HG03342 (cell line): ENCODE results near the gene PPP2R3B.
"Not testable (repeated sequence)": the region's sequence is repeated elsewhere in the genome, so short reads cannot be mapped to it uniquely, and the experiment has no call there.

Experiments used
- ATAC-seq: cut with Tn5 transposase; IDR thresholded peaks from one replicate; pipeline ENCODE4 v1.9.1; 2021; ENCODE audit warnings: mild to moderate bottlenecking, moderate library complexity; ENCODE audit not compliant: unreplicated experiment

Gene PPP2R3B

DNA sequence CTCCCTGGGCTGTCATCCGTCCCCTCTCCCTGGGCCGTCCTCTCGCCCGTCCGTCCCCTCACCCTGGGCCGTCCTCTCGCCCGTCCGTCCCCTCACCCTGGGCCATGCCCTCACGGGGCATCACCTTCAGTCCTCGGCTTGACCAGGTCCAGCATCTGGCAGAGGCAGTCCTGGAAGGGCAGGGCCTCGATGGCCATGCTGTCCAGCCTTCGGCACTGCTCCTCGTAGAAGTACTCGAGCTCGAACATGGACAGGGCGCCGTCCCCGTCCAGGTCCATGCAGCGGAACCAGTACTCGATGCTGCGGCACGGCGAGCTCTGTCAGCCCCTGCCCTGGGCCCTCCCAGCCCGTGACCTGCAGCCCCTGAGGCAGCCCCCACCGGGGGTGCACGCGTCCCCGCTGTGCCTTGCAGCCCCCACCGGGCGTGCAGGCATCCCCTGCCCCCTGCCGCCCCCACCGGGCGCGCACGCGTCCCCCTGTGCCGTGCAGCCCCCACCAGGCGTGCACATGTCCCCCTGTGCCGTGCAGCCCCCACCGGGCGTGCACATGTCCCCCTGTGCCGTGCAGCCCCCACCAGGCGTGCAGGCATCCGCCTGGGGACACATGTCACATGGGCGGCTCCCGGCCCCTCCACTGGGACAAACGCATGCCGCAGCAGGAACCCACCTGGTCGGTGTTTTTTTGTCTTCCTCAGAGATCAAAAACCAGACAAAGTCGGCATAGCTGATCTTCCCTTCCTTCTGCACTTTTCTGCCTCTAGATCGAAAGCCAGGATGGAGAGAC is 45.9 kb downstream of the PPP2R3B start:
- no peak for ATAC-seq

DNA sequence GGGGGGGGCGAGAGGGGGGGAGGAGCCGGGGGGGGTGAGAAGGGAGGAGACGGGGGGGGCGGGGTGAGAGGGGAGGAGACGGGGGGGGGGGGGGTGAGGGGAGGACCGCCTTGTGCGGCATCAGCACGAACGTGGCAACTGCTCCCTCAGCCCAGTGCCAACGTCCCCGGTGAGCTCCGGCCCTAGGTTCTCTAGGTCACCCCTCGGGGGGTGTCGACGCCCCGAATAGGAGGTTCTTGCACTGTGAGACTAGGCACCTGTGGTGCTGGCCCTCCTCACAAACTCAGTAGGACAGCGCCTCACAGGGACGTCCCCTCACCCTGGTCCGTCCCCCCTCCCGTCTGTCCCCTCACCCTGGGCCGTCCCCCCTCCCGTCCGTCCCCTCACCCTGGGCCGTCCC is 46.6 kb downstream of the PPP2R3B start:
- ATAC-seq = no peak

DNA sequence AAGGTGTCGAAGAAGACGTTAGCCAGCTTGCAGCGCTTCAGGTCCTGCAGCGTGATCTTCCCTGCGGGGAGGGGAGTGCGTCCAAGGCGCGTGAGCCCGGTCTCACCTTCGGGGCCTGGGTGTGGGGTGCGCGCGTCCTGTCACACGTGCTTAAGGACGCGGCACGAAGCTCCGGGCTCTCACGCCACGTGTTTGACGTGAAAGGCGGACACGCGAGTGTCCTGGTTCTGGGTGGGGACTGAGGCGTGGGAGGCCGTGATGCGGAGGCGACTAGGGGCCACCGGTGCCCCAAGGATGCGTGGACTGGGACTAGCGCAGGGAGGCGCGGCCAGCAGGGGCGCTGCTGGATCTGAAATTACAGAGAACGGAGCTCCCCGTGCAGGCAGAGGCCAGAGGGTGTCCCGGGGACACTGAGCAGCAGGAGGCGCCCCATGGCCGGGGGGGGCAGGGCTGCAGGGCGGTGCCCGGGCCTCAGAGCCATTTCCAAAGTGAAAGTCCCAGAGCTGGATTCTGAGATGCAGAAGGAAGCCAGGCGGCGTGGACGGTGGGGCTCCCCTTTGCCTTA is 47.8 kb downstream of the PPP2R3B start:
- no peak for ATAC-seq

DNA sequence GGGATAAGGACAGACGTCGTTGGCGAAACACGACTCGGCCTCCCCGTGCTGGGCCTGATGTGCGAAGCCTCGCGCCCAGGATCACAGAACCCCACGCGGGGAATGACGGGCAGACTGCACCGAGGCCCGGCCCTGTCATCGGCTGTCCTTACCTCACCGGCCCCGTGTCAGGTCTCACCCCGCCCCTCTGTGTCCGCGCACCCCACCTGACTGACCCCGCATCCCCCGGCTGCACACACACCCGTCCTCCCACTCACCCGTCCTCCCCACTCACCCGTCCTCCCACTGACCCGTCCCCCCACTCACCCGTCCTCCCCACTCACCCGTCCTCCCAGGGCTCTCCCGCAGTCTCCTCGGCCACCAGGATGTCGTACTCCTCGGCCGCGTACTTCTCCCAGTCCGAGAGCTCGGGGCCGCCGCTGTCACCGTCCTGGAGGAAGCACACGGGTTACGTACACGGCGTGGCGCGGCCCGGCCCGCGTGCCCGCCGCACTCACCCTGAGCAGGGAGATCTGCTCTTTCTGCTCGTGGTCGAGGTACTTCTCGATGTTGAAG is 48.3 kb downstream of the PPP2R3B start:
- ATAC-seq = no peak

GRCh38 chrX:337331-337831 is 49.3 kb downstream of the PPP2R3B start:
- no peak for ATAC-seq

DNA sequence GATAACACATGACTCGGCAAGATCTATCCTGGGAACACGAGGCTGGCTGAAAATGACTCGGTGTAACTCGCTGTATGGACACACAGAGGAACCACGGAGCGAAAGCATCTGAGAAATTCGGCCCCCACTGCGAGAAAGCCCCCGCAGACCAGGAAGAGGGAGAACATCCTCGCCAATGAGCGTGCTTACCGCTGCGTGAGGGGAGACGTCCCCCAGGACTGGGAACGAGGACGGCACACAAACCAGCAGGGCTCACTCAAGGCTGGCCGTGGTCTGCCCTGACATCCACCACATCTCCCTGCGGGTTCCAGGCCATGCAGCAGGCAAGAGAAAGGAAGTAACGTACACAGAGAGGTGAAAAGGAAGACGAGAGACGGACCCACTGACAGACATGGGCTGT is 50.5 kb downstream of the PPP2R3B start:
- no peak for ATAC-seq

DNA sequence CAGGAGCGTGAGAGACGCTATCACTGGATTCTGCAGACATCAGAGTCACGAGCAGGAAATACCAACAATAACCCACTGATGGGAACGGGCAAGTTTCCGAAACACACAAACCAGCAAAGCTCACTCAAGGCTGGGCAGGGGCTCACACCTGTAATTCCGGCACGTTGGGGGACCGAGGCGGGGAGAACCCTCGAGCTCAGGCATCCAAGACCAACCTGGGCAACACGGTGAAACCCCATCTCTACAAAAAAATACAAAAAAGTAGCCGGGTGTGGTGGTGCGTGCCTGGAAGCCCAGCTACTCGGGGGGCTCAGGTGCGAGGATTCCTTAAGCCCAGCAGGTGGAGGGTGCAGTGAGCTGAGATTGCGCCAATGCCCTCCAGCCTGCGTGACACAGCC is 51.0 kb downstream of the PPP2R3B start:
- no peak for ATAC-seq

- ATAC-seq = no peak
Measured at GRCh38 chrX:334971-335757, 51.5 kb downstream of the PPP2R3B start.

- no peak for ATAC-seq
Measured at GRCh38 chrX:334331-334891, 52.3 kb downstream of the PPP2R3B start.

GRCh38 chrX:333611-334311 is 52.9 kb downstream of the PPP2R3B start:
- ATAC-seq = no peak

- ATAC-seq = no peak
Measured at GRCh38 chrX:332916-333610, 53.6 kb downstream of the PPP2R3B start.

DNA sequence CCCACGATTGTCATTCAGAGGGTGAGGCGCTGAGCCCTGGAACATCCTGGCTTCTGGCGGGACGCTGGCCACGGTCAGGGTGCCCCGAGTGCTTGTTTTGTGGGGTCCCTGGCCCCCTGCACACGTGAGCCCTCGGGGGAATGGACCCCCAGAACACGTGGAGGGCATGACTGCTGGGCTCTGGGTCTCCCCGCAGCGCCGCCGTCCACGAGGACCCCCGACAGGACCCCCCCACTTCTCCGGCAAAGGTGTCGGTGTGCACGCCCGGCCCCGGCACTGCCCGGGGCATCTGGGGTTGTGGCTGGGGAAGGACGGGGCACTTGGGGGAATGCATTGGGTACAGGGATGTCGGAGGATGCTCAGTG is 54.2 kb downstream of the PPP2R3B start:
- ATAC-seq = no peak

GRCh38 chrX:331825-332495 is 54.7 kb downstream of the PPP2R3B start:
- no peak for ATAC-seq

GRCh38 chrX:331151-331824 is 55.4 kb downstream of the PPP2R3B start:
- no peak for ATAC-seq

- ATAC-seq = no peak
Measured at GRCh38 chrX:330726-331150, 56.0 kb downstream of the PPP2R3B start.

DNA sequence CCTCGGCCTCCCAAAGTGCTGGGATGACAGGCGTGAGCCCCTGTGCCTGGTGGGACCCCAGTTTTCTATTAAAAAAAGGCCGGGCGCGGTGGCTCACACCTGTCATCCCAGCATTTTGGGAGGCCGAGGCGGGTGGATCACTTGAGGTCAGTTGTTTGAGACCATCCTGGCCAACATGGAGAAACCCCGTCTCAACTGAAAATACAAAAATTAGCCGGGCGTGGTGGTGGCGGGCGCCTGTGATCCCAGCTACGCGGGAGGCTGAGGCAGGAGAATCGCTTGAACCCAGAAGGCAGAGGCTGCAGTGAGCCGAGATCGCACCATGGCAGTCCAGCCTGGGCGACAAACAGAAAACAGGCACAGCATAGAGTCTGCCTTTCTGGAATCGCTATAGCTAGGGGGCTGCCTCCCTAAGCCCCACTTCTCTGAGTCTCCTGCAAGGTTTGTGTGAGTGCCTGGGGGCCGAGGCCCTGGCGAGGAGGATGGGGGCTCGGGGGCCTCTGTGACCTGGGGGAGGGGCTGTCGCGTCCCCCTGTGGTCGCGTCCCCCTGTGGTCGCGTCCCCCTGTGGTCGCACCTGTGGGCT is 56.5 kb downstream of the PPP2R3B start:
- ATAC-seq = not testable (repeated sequence)

- no peak for ATAC-seq
Measured at GRCh38 chrX:329291-329910, 57.3 kb downstream of the PPP2R3B start.

DNA sequence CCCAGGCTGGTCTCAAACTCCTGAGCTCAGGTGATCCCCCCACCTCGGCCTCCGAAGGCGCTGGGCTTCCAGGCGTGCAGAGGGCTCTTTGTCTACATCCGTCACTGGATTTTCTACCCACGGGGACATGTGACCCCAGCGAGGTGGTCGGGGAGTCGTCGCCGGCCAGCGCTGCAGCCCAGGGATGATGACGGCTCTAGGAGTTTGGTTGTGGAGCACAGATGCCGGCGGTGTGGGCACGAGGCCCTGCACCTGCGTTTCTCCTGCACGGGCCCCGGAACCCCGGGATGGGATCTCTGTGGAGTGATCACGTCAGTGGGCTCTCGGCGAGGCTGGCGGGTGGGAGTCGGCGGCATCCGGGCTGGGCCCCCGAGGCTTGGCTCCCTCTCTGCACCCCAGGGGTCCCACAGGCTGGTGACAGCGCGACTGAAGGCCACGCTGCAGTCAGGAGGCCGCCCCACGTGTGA is 59.0 kb downstream of the PPP2R3B start:
- ATAC-seq = no peak
